ENCODE results near the gene ASZ1. TPM values are rescaled to one million over a fixed set of nuclear protein-coding genes. Genes with fewer than 3 reads are reported as not detected.

ASZ1 gene
- total RNA-seq, 4 donors from 2014 or later: not detected

DNA sequence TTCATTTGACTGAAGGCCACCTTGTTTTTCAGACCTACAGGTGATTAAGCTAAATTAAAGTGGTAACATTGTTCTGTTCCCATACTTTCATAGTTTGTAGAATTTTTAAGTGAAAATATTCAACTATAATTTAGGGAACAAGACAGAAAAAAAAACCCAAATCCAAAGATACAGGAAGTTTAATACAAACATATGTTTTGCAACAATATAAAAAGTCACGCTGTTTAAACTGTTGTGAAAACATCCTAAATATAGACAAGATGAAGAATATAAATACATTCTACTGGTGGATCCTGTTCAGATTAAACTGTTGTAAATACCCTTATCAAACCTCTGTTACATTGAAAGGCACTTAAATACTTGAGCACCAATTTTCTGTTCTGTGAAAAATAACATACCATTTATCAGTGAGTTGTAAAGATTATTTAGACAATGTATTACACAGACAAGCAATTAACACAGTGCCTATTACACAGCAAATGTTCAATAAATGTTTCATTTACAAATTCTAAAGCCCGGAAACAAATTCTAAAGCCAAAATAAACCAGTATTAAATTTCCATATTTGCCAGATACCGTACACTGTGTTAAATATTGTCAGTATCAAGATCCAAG, 14.2 kb downstream of the ASZ1 start:
- H3K4me3 ChIP-seq: no peak overlapping the region
- H3K27ac ChIP-seq (replicated peaks in 1 of 4): no peak overlapping the region
- intact Hi-C loops (cut with DNase I): no loop called here
- H3K9me3 ChIP-seq: no peaks in the 10 kb centered on the region
- no peaks in the 10 kb centered on the region for H3K27me3 ChIP-seq
- WGBS: 75% methylated on average over 3 of the region's 3 CpGs
- DNase-seq (ENCODE audit: extremely low spot score): no peak
- H3K36me3 ChIP-seq: no peaks in the 10 kb centered on the region
- TF ChIP-seq, protein P1, sequence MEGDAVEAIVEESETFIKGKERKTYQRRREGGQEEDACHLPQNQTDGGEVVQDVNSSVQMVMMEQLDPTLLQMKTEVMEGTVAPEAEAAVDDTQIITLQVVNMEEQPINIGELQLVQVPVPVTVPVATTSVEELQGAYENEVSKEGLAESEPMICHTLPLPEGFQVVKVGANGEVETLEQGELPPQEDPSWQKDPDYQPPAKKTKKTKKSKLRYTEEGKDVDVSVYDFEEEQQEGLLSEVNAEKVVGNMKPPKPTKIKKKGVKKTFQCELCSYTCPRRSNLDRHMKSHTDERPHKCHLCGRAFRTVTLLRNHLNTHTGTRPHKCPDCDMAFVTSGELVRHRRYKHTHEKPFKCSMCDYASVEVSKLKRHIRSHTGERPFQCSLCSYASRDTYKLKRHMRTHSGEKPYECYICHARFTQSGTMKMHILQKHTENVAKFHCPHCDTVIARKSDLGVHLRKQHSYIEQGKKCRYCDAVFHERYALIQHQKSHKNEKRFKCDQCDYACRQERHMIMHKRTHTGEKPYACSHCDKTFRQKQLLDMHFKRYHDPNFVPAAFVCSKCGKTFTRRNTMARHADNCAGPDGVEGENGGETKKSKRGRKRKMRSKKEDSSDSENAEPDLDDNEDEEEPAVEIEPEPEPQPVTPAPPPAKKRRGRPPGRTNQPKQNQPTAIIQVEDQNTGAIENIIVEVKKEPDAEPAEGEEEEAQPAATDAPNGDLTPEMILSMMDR (IDR thresholded peaks at IDR 0.05): no peak
- TF ChIP-seq POLR2A (IDR thresholded peaks at IDR 0.05; ENCODE audit: low read depth) (no peak), EP300 (IDR thresholded peaks at IDR 0.05) (no peak), POLR2AphosphoS5 (IDR thresholded peaks at IDR 0.05) (no peak)
- no peaks in the 10 kb centered on the region for H3K4me1 ChIP-seq

DNA sequence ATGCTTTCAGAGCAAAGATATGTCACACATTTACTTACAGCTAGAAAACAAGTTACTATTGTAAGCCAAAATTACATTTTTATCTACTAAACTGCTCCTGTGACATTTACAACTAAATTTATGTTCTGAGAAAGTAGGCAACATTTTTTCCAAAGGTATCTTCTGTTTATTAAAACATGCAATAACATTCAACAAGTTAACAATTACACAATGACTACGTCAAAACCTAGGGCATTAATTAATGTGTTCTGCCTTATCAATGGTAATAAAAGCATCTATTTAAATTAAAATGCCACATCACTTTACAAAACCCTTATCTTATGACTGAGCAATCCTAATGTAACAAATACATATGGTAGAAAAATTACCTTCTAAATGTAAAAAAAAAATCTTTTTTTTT, 14.9 kb downstream of the ASZ1 start:
- TF ChIP-seq, protein P1 (IDR thresholded peaks at IDR 0.05): no peak
- TF ChIP-seq POLR2A (IDR thresholded peaks at IDR 0.05; ENCODE audit: low read depth) (no peak), POLR2AphosphoS5 (IDR thresholded peaks at IDR 0.05) (no peak), EP300 (IDR thresholded peaks at IDR 0.05) (no peak)
- DNase-seq (ENCODE audit: extremely low spot score): no peak
- intact Hi-C loops (cut with DNase I): no loop called here
- WGBS: 61% methylated on average over 1 of the region's 1 CpG
- Histone ChIP-seq H3K4me1 (no peaks in the 10 kb centered on the region), H3K27ac (replicated peaks in 1 of 4) (no peak overlapping the region), H3K27me3 (no peaks in the 10 kb centered on the region), H3K9me3 (no peaks in the 10 kb centered on the region), H3K36me3 (no peaks in the 10 kb centered on the region), H3K4me3 (no peak overlapping the region)

DNA sequence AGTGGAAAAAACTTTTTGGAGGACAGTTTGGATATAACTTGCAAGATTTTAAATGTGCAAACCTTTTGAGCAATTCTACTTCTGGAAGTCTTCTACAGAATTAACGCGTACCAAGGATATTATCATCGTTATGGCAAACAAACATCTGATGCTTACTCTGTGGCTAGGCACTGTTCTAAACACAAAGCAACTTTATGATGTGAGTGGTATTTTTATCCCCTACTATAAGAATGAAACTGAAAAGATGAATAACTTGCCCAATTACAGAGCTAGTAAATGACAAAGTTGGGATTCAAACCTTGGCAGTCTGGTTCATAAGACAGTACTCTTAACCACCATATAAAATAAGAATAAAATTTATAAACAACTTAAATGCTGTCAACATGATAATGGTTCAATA, 15.8 kb downstream of the ASZ1 start:
- no peak for DNase-seq (ENCODE audit: extremely low spot score)
- WGBS: 91% methylated on average over 3 of the region's 3 CpGs
- no peak overlapping the region for H3K27ac ChIP-seq (replicated peaks in 1 of 4)
- intact Hi-C loops (cut with DNase I): no loop called here
- no peaks in the 10 kb centered on the region for H3K27me3 ChIP-seq
- no peaks in the 10 kb centered on the region for H3K9me3 ChIP-seq
- H3K36me3 ChIP-seq: no peaks in the 10 kb centered on the region
- H3K4me3 ChIP-seq: no peak overlapping the region
- no peaks in the 10 kb centered on the region for H3K4me1 ChIP-seq
- TF ChIP-seq POLR2AphosphoS5 (IDR thresholded peaks at IDR 0.05) (no peak), EP300 (IDR thresholded peaks at IDR 0.05) (no peak), POLR2A (IDR thresholded peaks at IDR 0.05; ENCODE audit: low read depth) (no peak)
- TF ChIP-seq, protein P1 (IDR thresholded peaks at IDR 0.05): no peak

DNA sequence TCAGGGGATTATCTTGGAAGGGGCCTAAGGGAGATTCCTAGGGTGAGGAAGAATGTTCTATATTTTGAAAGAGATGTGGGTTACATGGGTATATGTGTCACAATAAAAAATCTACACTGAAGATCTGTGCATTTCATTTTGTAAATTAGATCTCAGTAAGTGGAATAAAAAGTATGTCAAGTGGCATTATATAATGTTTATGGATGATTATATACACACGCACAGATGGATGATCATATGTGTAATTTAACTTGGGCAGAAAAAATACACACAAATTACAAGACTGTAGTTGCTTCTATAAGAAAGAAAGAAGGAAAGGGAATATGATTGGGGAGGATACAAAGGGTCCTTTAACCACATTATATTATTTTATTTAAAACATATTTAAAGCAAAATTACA, 18.5 kb downstream of the ASZ1 start:
- Histone ChIP-seq H3K4me3 (no peak overlapping the region), H3K4me1 (no peaks in the 10 kb centered on the region), H3K27ac (replicated peaks in 1 of 4) (no peak overlapping the region), H3K27me3 (no peaks in the 10 kb centered on the region), H3K36me3 (no peaks in the 10 kb centered on the region), H3K9me3 (peaks cover 0 to 3% (median 0%) of the 10 kb centered on the region in 4 donors)
- TF ChIP-seq, protein P1 (IDR thresholded peaks at IDR 0.05): no peak
- TF ChIP-seq EP300 (IDR thresholded peaks at IDR 0.05) (no peak), POLR2AphosphoS5 (IDR thresholded peaks at IDR 0.05) (no peak), POLR2A (IDR thresholded peaks at IDR 0.05; ENCODE audit: low read depth) (no peak)
- DNase-seq (ENCODE audit: extremely low spot score): no peak
- 45% methylated on average over 1 of the region's 1 CpG for WGBS
- intact Hi-C loops (cut with DNase I): no loop called here

DNA sequence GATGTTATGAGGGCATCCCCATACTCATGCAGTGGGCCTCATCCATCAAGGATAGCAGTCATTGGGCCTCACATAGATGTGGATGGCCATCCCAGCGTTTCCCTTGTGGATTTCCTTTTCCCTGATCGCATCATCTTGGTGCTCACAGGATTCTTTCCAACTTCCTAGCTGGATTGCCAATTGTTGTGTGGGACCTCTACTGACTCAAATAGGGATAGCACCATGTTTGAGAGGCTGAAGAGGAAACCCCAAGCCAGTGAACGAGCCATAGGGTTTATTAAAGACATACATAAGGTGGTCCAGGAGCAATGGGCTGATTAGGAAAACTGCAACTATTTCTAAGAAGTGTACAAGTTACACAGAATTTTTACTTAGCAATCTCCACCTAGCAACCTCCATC, 21.8 kb downstream of the ASZ1 start:
- Histone ChIP-seq H3K9me3 (peaks cover 0 to 3% (median 0%) of the 10 kb centered on the region in 4 donors), H3K27me3 (no peaks in the 10 kb centered on the region), H3K27ac (replicated peaks in 1 of 4) (no peak overlapping the region), H3K4me1 (no peaks in the 10 kb centered on the region), H3K36me3 (no peaks in the 10 kb centered on the region), H3K4me3 (no peak overlapping the region)
- DNase-seq (ENCODE audit: extremely low spot score): no peak
- TF ChIP-seq EP300 (IDR thresholded peaks at IDR 0.05): no peak
- TF ChIP-seq POLR2A (IDR thresholded peaks at IDR 0.05; ENCODE audit: low read depth): no peak
- no peak for TF ChIP-seq POLR2AphosphoS5 (IDR thresholded peaks at IDR 0.05)
- TF ChIP-seq, protein P1 (IDR thresholded peaks at IDR 0.05): no peak
- intact Hi-C loops (cut with DNase I): no loop called here
- 77% methylated on average over 3 of the region's 3 CpGs for WGBS
